OCI-LY7 (cell line): ENCODE data around the gene YTHDC1. TPM values are rescaled to one million over a fixed set of nuclear protein-coding genes. Genes with fewer than 3 reads are reported as not detected.

Source experiments
- BruUV-seq: library from RNA; stranded (reverse); fragments of 400-500 nt; replicated peaks from 2 replicates; lab custom pipeline; 2021; lab: Mats Ljungman, UMichigan
- CTCF ChIA-PET: fragments of 300-600 bp; sonication (Branson Sonifier 250); formaldehyde crosslinking; loops from one replicate; lab custom pipeline; 2022; ENCODE audit warnings: antibody characterized with exemption; ENCODE audit not compliant: unreplicated experiment; lab: Charles Lee
- POLR2A ChIA-PET: fragments of 300-600 bp; sonication (Branson Sonifier 250); formaldehyde crosslinking; loops from one replicate; lab custom pipeline; 2022; ENCODE audit warnings: antibody characterized with exemption; lab: Charles Lee
- DNase-seq: peaks from one replicate; pipeline ENCODE4 v3.0.0-alpha.2; 2015; ENCODE audit warnings: low spot score
- H2AFZ ChIP-seq: fragments of 200-600 bp; sonication (generic), shearing (Covaris generic); 2 replicates; pipeline ENCODE4 v1.6.1; 2014; ENCODE audit warnings: mild to moderate bottlenecking, antibody characterized with exemption, low read length, moderate library complexity
- H3K27ac ChIP-seq: fragments of 200-600 bp; sonication (generic); 2 replicates; pipeline ENCODE4 v1.5.1; 2014; ENCODE audit warnings: mixed run types, low read depth, mild to moderate bottlenecking, moderate library complexity, low read length, inconsistent platforms; ENCODE audit not compliant: poor library complexity, severe bottlenecking
- H3K36me3 ChIP-seq: fragments of 200-600 bp; sonication (generic); 2 replicates; pipeline ENCODE4 v1.6.1; 2014; ENCODE audit warnings: mild to moderate bottlenecking, antibody characterized with exemption, low read length, moderate library complexity, mixed read lengths; ENCODE audit not compliant: insufficient read depth
- H3K4me1 ChIP-seq: fragments of 200-600 bp; sonication (generic); 2 replicates; pipeline ENCODE4 v1.5.1; 2014; ENCODE audit warnings: mild to moderate bottlenecking, low read length; ENCODE audit not compliant: insufficient read depth, poor library complexity, severe bottlenecking
- H3K4me2 ChIP-seq: fragments of 200-600 bp; sonication (generic); 2 replicates; pipeline ENCODE4 v1.6.1; 2014; ENCODE audit warnings: mild to moderate bottlenecking, low read length
- H3K4me3 ChIP-seq: fragments of 200-600 bp; sonication (generic); 2 replicates; pipeline ENCODE4 v1.5.1; 2014; ENCODE audit warnings: mild to moderate bottlenecking, low read depth, low read length; ENCODE audit not compliant: poor library complexity, severe bottlenecking
- H3K79me2 ChIP-seq: fragments of 200-600 bp; sonication (generic); 2 replicates; pipeline ENCODE4 v1.6.1; 2016; ENCODE audit warnings: low read depth, mild to moderate bottlenecking, low read length, moderate library complexity, mixed read lengths; ENCODE audit not compliant: insufficient read depth
- H3K9me2 ChIP-seq: fragments of 200-600 bp; sonication (generic); 2 replicates; pipeline ENCODE4 v1.6.1; 2016; ENCODE audit warnings: mild to moderate bottlenecking, low read length, mixed read lengths; ENCODE audit not compliant: insufficient read depth
- H3K9me3 ChIP-seq: fragments of 200-600 bp; sonication (generic); 2 replicates; pipeline ENCODE4 v1.6.1; 2014; ENCODE audit warnings: mild to moderate bottlenecking, mixed run types, low read length, mixed read lengths
- H4K20me1 ChIP-seq: fragments of 200-600 bp; sonication (generic); 2 replicates; pipeline ENCODE4 v1.6.1; 2014; ENCODE audit warnings: mild to moderate bottlenecking, antibody characterized with exemption, low read length, moderate library complexity, mixed read lengths; ENCODE audit not compliant: insufficient read depth
- EZH2phosphoT487 ChIP-seq: fragments of 200-600 bp; sonication (generic); IDR thresholded peaks from 2 replicates; pipeline ENCODE4 v1.6.1; 2018; ENCODE audit warnings: low read depth, borderline replicate concordance, mild to moderate bottlenecking, mixed run types, antibody characterized with exemption, low read length, moderate library complexity, mixed read lengths
- intact Hi-C: fragments of 100-400 bp; cut with micrococcal nuclease; formaldehyde crosslinking; loops from one replicate; pipeline ENCODE4 v1.10.0; 2022; ENCODE audit not compliant: unreplicated experiment
- total RNA-seq, 2 experiments: library from RNA; depleted of rRNA in 1 of 2; stranded (reverse); fragments of >200 nt in 1 of 2; shearing (Covaris generic) in 1 of 2; gene quantifications; 2 replicates each; pipeline ENCODE4 v1.2.3, GENCODE V29; 2014 to 2022
- TF ChIP-seq, protein P1 (sequence below): fragments of 200-600 bp; sonication (generic); conservative IDR thresholded peaks from 2 replicates; pipeline ENCODE4 v1.5.1; 2014; ENCODE audit warnings: mild to moderate bottlenecking, antibody characterized with exemption, low read length, moderate library complexity, mixed read lengths

The YTHDC1 gene
- total RNA-seq, 2 experiments from 2014 or later = 65.3 to 93.0 TPM

DNA sequence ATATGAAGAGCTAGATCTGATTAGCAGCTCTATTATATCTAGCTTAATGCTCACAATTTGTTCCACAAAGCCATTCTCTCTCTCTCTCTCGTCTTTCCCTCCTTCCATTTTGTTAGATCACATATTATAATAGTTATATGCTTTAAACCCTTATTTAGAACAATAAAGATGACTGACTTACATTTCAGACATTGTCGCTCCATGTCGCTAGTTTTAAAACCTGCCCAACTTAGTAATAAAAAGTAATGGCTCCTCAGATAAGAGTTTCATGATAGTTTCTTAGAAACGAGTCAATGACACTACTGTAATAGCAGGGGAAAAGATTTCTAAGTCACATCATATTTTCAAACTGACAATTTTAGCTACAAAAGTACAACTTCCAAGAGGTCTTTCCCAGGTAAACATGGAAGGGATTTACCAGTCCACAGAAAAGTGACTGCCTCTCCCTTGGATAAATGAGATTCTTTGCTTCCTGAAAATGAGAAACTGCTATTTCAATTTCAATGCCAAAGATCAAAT is 38.5 kb upstream of the YTHDC1 start:
- Histone ChIP-seq H3K4me3 (no peak overlapping the region), H3K4me1 (no peaks in the 10 kb centered on the region), H3K79me2 (no peaks in the 10 kb centered on the region), H4K20me1 (no peaks in the 10 kb centered on the region), H3K9me3 (no peaks in the 10 kb centered on the region), H3K9me2 (no peaks in the 10 kb centered on the region), H3K4me2 (no peak overlapping the region), H3K36me3 (no peaks in the 10 kb centered on the region), H3K27ac (no peak overlapping the region), H2AFZ (no peak overlapping the region)
- ChIA-PET POLR2A (no interaction called here), CTCF (no interaction called here)
- TF ChIP-seq, protein P1, sequence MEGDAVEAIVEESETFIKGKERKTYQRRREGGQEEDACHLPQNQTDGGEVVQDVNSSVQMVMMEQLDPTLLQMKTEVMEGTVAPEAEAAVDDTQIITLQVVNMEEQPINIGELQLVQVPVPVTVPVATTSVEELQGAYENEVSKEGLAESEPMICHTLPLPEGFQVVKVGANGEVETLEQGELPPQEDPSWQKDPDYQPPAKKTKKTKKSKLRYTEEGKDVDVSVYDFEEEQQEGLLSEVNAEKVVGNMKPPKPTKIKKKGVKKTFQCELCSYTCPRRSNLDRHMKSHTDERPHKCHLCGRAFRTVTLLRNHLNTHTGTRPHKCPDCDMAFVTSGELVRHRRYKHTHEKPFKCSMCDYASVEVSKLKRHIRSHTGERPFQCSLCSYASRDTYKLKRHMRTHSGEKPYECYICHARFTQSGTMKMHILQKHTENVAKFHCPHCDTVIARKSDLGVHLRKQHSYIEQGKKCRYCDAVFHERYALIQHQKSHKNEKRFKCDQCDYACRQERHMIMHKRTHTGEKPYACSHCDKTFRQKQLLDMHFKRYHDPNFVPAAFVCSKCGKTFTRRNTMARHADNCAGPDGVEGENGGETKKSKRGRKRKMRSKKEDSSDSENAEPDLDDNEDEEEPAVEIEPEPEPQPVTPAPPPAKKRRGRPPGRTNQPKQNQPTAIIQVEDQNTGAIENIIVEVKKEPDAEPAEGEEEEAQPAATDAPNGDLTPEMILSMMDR = no peak
- TF ChIP-seq EZH2phosphoT487 = no peak
- intact Hi-C loops = no loop called here
- DNase-seq = no peak
- no TSS peak for BruUV-seq

DNA sequence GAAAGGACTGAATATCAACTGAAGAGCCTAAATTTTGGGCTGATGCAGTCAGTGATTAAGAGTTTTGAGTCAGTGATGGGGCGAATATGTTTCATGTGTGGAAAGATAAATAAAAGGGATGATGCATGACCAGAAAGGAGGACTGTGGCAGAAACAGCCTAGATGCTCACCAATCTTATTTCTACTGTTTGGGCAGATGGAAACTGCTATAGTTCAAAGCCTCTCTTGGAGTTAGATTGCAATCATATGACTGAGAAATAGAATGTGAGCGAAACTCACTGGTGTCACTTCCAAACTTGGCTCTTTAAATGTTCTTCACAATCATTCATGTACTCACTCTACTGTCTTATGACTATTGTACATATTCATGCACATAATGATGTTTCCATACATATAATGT is 35.4 kb upstream of the YTHDC1 start:
- no peak for DNase-seq
- ChIA-PET POLR2A (interaction anchor here (0.7 kb wide), 1 partner anchor 729 kb away, joined by 3 read pairs; no protein-coding TSS in a partner anchor), CTCF (no interaction called here)
- Histone ChIP-seq H3K4me2 (no peak overlapping the region), H3K27ac (no peak overlapping the region), H2AFZ (no peak overlapping the region), H3K9me2 (no peaks in the 10 kb centered on the region), H4K20me1 (no peaks in the 10 kb centered on the region), H3K4me1 (no peaks in the 10 kb centered on the region), H3K36me3 (no peaks in the 10 kb centered on the region), H3K9me3 (no peaks in the 10 kb centered on the region), H3K79me2 (no peaks in the 10 kb centered on the region), H3K4me3 (no peak overlapping the region)
- intact Hi-C loops = no loop called here
- TF ChIP-seq, protein P1 = no peak
- TF ChIP-seq EZH2phosphoT487 = no peak
- BruUV-seq = no TSS peak

DNA sequence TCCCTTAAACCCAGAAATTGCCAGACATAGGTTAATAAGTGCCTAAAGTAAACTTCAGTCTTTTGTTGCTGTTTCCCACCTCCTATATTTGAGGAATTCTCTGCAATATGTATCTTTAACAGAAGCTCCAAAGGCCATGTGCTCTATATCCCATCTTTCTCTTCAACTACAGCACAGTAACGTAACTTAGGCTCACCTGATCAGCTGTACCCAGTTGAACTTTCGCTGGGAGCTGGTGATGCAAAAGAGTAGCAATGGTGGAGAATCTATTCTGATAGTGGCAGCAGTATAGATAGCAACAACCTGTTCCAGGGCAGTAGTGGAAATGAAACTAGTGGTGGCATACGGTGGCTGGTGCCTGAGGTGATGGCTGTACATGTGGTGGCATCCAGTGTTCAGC is 33.2 kb upstream of the YTHDC1 start:
- CTCF ChIA-PET = no interaction called here
- intact Hi-C loops = no loop called here

More for the DNA sequence above, 33.2 kb upstream of the YTHDC1 start:
- Histone ChIP-seq H2AFZ (no peak overlapping the region), H3K27ac (no peak overlapping the region), H3K36me3 (no peaks in the 10 kb centered on the region), H3K9me3 (no peaks in the 10 kb centered on the region), H3K4me1 (no peaks in the 10 kb centered on the region), H3K4me3 (no peak overlapping the region), H4K20me1 (no peaks in the 10 kb centered on the region), H3K9me2 (no peaks in the 10 kb centered on the region), H3K79me2 (no peaks in the 10 kb centered on the region), H3K4me2 (no peak overlapping the region)
- BruUV-seq = no TSS peak
- POLR2A ChIA-PET = interaction anchor here (0.7 kb wide), 1 partner anchor 359 kb away, joined by 3 read pairs; no protein-coding TSS in a partner anchor
- no peak for DNase-seq
- TF ChIP-seq, protein P1 = no peak
- no peak for TF ChIP-seq EZH2phosphoT487
